ENCODE measurements around the gene GATA2.

GRCh38 chr3:128498901-128499530 is 6.0 kb upstream of the GATA2 start:
- TF ChIP-seq CTCF (IDR thresholded peaks at IDR 0.05) = no peak
- no peak for TF ChIP-seq SIN3A (IDR thresholded peaks at IDR 0.05; ENCODE audit: borderline replicate concordance, insufficient read depth, low read depth, low read length)
- no peak for TF ChIP-seq POLR2AphosphoS5 (IDR thresholded peaks at IDR 0.05; ENCODE audit: low read depth, low read length)

All from Panc1 (cell line).